Keratinocyte (primary cell): ENCODE results near the gene PPP6C. TPM values are rescaled to one million over a fixed set of nuclear protein-coding genes. Genes with fewer than 3 reads are reported as not detected.
A peak's percentile ranks its signal among the peaks of the same experiment; 100 is the strongest.

Experiments
- DNase-seq: peaks from one replicate; pipeline ENCODE4 v3.0.0-alpha.2; 2011; ENCODE audit warnings: low read depth, missing footprints, low spot score
- FAIRE-seq: peaks from 2 replicates; lab custom pipeline; 2011; peaks lifted over from hg19 to GRCh38; lab: Jason Lieb, UNC
- H2AFZ ChIP-seq: 2 replicates; pipeline ENCODE4 v1.6.0; 2012; ENCODE audit warnings: low read length, control low read depth, inconsistent platforms; ENCODE audit not compliant: control insufficient read depth
- H3K27ac ChIP-seq: 2 replicates; pipeline ENCODE4 v1.5.1; 2011; ENCODE audit warnings: low read length; ENCODE audit not compliant: control insufficient read depth, insufficient read depth
- H3K27me3 ChIP-seq: 3 replicates; pipeline ENCODE4 v1.6.0; 2011; ENCODE audit warnings: low read length; ENCODE audit not compliant: control insufficient read depth, insufficient read depth; ENCODE audit errors: extremely low read depth
- H3K36me3 ChIP-seq, 2 experiments: 2 replicates in 1 of 2; 3 replicates in 1 of 2; pipeline ENCODE4 v1.5.1; 2011; ENCODE audit warnings: low read length in 2 of 2, mild to moderate bottlenecking in 1 of 2; ENCODE audit not compliant: control insufficient read depth in 2 of 2, insufficient read depth in 2 of 2; ENCODE audit errors: extremely low read depth in 1 of 2
- H3K4me1 ChIP-seq: 3 replicates; pipeline ENCODE4 v1.5.1; 2011; ENCODE audit warnings: low read length; ENCODE audit not compliant: control insufficient read depth, insufficient read depth; ENCODE audit errors: extremely low read depth
- H3K4me2 ChIP-seq: 3 replicates; pipeline ENCODE4 v1.6.0; 2011; ENCODE audit warnings: low read depth, low read length; ENCODE audit not compliant: control insufficient read depth, insufficient read depth; ENCODE audit errors: extremely low read depth
- H3K4me3 ChIP-seq, 3 experiments: fragments of 200-600 bp in 1 of 3; sonication (generic) in 1 of 3; 2 replicates in 2 of 3; 3 replicates in 1 of 3; pipeline ENCODE4 v1.5.1; 2011 to 2016; ENCODE audit warnings: low read length in 3 of 3, mild to moderate bottlenecking in 3 of 3, control low read depth in 2 of 3, inconsistent platforms in 1 of 3, low read depth in 1 of 3, mixed read lengths in 1 of 3, mixed run types in 1 of 3, moderate library complexity in 1 of 3; ENCODE audit not compliant: control insufficient read depth in 2 of 3, insufficient read depth in 2 of 3; ENCODE audit errors: extremely low read depth in 1 of 3
- H3K79me2 ChIP-seq: 2 replicates; pipeline ENCODE4 v1.6.0; 2012; ENCODE audit warnings: low read length; ENCODE audit not compliant: control insufficient read depth, insufficient read depth
- H3K9ac ChIP-seq: 3 replicates; pipeline ENCODE4 v1.6.0; 2011; ENCODE audit warnings: low read length; ENCODE audit not compliant: control insufficient read depth, insufficient read depth; ENCODE audit errors: extremely low read depth
- H3K9me1 ChIP-seq: 3 replicates; pipeline ENCODE4 v1.6.0; 2011; ENCODE audit warnings: low read length; ENCODE audit not compliant: control insufficient read depth, insufficient read depth; ENCODE audit errors: extremely low read depth
- H3K9me3 ChIP-seq: 2 replicates; pipeline ENCODE4 v1.5.1; 2012; ENCODE audit warnings: low read depth, low read length; ENCODE audit not compliant: control insufficient read depth
- H4K20me1 ChIP-seq: 3 replicates; pipeline ENCODE4 v1.6.0; 2011; ENCODE audit warnings: low read length; ENCODE audit not compliant: control insufficient read depth, insufficient read depth; ENCODE audit errors: extremely low read depth
- EZH2 ChIP-seq: IDR thresholded peaks from one replicate; pipeline ENCODE4 v1.6.1; 2012; ENCODE audit warnings: inconsistent platforms, mild to moderate bottlenecking, low read length, moderate library complexity
- dilution Hi-C: fragments of 300-500 bp; cut with MboI; formaldehyde crosslinking; loops from one replicate; pipeline ENCODE4 v1.7.0; 2020; ENCODE audit warnings: low sequenced_read_pairs; ENCODE audit not compliant: extremely low pct_ligation_motif_present
- polyA plus RNA-seq, 5 experiments: library from polyadenylated mRNA; depleted of rRNA in 3 of 5; stranded (reverse) in 3 of 5; stranded (forward) in 1 of 5; unstranded in 1 of 5; fragments of >200 nt; gene quantifications; 1 replicate in 1 of 5; 2 replicates in 3 of 5; 3 replicates in 1 of 5; pipeline versions ENCODE4 v1.2.1 to v1.2.3, GENCODE V29; 2011 to 2012; ENCODE audit warnings: missing spikeins in 2 of 5, low read depth in 1 of 5, low replicate concordance in 1 of 5
- TF ChIP-seq, protein P1 (sequence below), 3 experiments: IDR thresholded peaks in 1 of 3; conservative IDR thresholded peaks in 1 of 3; optimal IDR thresholded peaks in 1 of 3; 2 replicates in 2 of 3; 3 replicates in 1 of 3; pipeline versions ENCODE3 to v1.5.1; 2011; ENCODE audit warnings: low read length in 3 of 3, mild to moderate bottlenecking in 3 of 3, moderate library complexity in 2 of 3, control low read depth in 1 of 3, inconsistent platforms in 1 of 3; ENCODE audit not compliant: insufficient read depth in 2 of 3; ENCODE audit errors: extremely low read depth in 1 of 3

Gene PPP6C
- polyA plus RNA-seq, 1 donor (not counting 4 experiments of a cell fraction or from before 2014, with no cell fraction given) = 35.9 TPM

DNA sequence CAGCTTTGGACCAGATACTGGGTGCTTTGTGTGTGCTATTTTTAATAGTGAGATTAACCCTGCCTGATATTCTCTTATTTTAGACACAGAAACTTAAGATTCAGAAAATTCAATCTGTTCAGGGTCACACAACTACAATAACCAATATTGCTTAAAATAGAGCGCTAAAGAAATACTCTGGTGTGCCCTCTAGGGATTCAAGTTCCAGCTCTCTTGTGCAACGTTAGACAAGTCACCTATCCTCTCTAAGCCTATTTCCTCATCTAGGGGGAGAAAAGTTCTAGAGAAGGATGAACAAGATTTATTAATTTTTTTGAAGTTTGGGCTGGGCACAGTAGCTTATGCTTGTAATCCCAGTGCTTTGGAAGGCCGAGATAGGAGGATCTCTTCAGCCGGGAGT is 44.2 kb downstream of the PPP6C start:
- Histone ChIP-seq H3K9ac (no peak overlapping the region), H3K9me1 (no peaks in the 10 kb centered on the region), H3K4me2 (no peak overlapping the region), H3K9me3 (no peaks in the 10 kb centered on the region), H3K36me3 (peaks cover under 1 to 2% of the 10 kb centered on the region in 2 experiments), H3K27me3 (no peaks in the 10 kb centered on the region), H4K20me1 (peaks cover 3% of the 10 kb centered on the region), H3K79me2 (no peaks in the 10 kb centered on the region), H3K4me1 (peaks cover 10% of the 10 kb centered on the region), H2AFZ (no peak overlapping the region), H3K27ac (no peak overlapping the region), H3K4me3 (no peak overlapping the region)
- TF ChIP-seq, protein P1, sequence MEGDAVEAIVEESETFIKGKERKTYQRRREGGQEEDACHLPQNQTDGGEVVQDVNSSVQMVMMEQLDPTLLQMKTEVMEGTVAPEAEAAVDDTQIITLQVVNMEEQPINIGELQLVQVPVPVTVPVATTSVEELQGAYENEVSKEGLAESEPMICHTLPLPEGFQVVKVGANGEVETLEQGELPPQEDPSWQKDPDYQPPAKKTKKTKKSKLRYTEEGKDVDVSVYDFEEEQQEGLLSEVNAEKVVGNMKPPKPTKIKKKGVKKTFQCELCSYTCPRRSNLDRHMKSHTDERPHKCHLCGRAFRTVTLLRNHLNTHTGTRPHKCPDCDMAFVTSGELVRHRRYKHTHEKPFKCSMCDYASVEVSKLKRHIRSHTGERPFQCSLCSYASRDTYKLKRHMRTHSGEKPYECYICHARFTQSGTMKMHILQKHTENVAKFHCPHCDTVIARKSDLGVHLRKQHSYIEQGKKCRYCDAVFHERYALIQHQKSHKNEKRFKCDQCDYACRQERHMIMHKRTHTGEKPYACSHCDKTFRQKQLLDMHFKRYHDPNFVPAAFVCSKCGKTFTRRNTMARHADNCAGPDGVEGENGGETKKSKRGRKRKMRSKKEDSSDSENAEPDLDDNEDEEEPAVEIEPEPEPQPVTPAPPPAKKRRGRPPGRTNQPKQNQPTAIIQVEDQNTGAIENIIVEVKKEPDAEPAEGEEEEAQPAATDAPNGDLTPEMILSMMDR (optimal IDR thresholded peaks at IDR 0.05 in 1 of 3, IDR thresholded peaks at IDR 0.05 in 1 of 3, conservative IDR thresholded peaks at IDR 0.05 in 1 of 3; ENCODE audit: extremely low read depth in 1 of 3, insufficient read depth in 2 of 3, low read length in 3 of 3) = no peak
- no peak for TF ChIP-seq EZH2
- dilution Hi-C loops = no loop called here
- DNase-seq = no peak
- FAIRE-seq = no peak

DNA sequence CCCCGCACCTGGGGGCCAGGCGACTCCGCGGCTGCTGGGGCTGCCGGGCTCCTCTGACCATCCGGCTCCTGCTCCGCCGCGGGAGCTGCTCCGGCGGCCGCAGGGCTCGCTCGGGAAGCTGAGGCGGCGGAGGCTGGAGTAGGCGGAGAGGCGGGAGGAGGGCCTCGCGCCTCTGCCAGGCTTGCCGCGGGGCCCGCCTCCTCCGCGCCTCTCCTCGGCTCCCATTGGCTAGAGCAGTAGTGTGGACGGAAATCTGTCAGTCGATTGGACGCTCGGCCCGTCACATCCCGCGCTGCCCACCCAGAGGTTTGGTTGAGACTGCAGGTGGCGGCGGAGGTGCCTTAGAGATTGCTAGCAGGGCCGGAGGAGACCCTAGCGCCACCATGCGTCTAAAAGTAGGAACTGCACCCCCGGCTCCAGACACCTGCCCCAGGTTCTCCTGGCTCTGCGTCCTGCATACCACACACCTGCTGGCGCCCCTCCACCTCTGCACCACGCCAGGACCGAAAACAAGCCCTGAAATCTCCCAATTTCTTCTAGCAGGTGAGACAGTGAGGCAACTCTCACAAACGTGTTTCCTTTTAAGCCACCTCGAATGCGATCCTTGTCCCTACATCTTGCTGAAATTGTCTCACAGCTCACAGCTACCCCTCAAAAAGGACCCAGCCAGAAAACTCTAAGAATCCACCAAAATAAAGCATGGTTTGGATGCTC is 46.1 kb downstream of the PPP6C start, which contains the start of gene SCAI:
Gene SCAI (minus strand): TSS at position 152 of the 714 bp plus-strand sequence. CDS start 91 bp downstream, at position 61.
- dilution Hi-C loops = no loop called here
- H3K4me1 ChIP-seq = peaks cover 10% of the 10 kb centered on the region
- peak; percentile 57 for FAIRE-seq

More for the DNA sequence above, 46.1 kb downstream of the PPP6C start, which contains the start of gene SCAI:
- peak; percentile 94 for DNase-seq
- H3K79me2 ChIP-seq = no peaks in the 10 kb centered on the region
- TF ChIP-seq EZH2 = no peak
- TF ChIP-seq, protein P1 (optimal IDR thresholded peaks at IDR 0.05 in 1 of 3, IDR thresholded peaks at IDR 0.05 in 1 of 3, conservative IDR thresholded peaks at IDR 0.05 in 1 of 3; ENCODE audit: extremely low read depth in 1 of 3, insufficient read depth in 2 of 3, low read length in 3 of 3) = peak; percentile 91 to 100 (median 97)
- no peaks in the 10 kb centered on the region for H3K9me1 ChIP-seq
- H3K4me3 ChIP-seq = peak within 1 kb of the TSS; percentile 48 to 79 (median 70)
- H2AFZ ChIP-seq = peak within 1 kb of the TSS; percentile 66
- no peaks in the 10 kb centered on the region for H3K9me3 ChIP-seq
- no peaks in the 10 kb centered on the region for H3K27me3 ChIP-seq
- H3K27ac ChIP-seq = no peak within 1 kb of the TSS
- peak within 1 kb of the TSS; percentile 64 for H3K9ac ChIP-seq
- peak within 1 kb of the TSS; percentile 97 for H3K4me2 ChIP-seq
- H4K20me1 ChIP-seq = peaks cover 3% of the 10 kb centered on the region
- no peaks in the 10 kb centered on the region for H3K36me3 ChIP-seq
